HCT116 (cell line): ENCODE results near the gene RAB3C. TPM values are rescaled to one million over a fixed set of nuclear protein-coding genes. Genes with fewer than 3 reads are reported as not detected.

Source experiments
- ATAC-seq: fragments of 200-7000 bp; cut with Tn5 transposase; 2 replicates; pipeline ENCODE4 v1.9.1; 2020; ENCODE audit warnings: mild to moderate bottlenecking, moderate library complexity
- BruUV-seq: library from RNA; stranded (reverse); fragments of 400-500 nt; replicated peaks from 2 replicates; lab custom pipeline; 2021; lab: Mats Ljungman, UMichigan
- CTCF ChIA-PET: fragments of 300-600 bp; sonication (Branson Sonifier 250); formaldehyde crosslinking; loops from one replicate; lab custom pipeline; 2021; ENCODE audit warnings: antibody characterized with exemption; lab: Charles Lee
- POLR2A ChIA-PET: fragments of 300-600, 350-600 bp; sonication (Branson Sonifier 250); formaldehyde crosslinking; loops from one replicate; lab custom pipeline; 2021; ENCODE audit warnings: antibody characterized with exemption; lab: Charles Lee
- RAD21 ChIA-PET, 2 experiments: fragments of 300-600 bp; sonication (Branson Sonifier 250); formaldehyde crosslinking; loops; one replicate each; lab custom pipeline; 2023; ENCODE audit warnings: low total read pairs in 2 of 2; ENCODE audit not compliant: uncharacterized antibody in 2 of 2, unreplicated experiment in 2 of 2, low non-redundant PET in 1 of 2; lab: Charles Lee
- DNase-seq: peaks from one replicate; pipeline ENCODE4 v3.0.0-alpha.2; 2010; ENCODE audit warnings: low read depth, low spot score
- H2AFZ ChIP-seq: fragments of 200-600 bp; shearing (Covaris generic), sonication (generic); 2 replicates; pipeline ENCODE4 v1.6.1; 2017; ENCODE audit warnings: low read depth, mixed run types, mixed read lengths, antibody characterized with exemption, low read length; ENCODE audit not compliant: poor library complexity, severe bottlenecking
- H3K27ac ChIP-seq: 2 replicates; pipeline ENCODE4 v1.5.1; 2012; ENCODE audit warnings: low read depth, low read length
- H3K27me3 ChIP-seq: fragments of 200-600 bp; sonication (generic); 2 replicates; pipeline ENCODE4 v1.6.1; 2016; ENCODE audit warnings: mixed run types, low read length, mixed read lengths; ENCODE audit not compliant: insufficient read depth
- H3K36me3 ChIP-seq, 2 experiments: fragments of 200-500 bp in 1 of 2; fragments of 200-600 bp in 1 of 2; sonication (Bioruptor generic) in 1 of 2; sonication (generic) in 1 of 2; 2 replicates each; pipeline versions ENCODE4 v1.5.1 to v1.6.1; 2014 to 2016; ENCODE audit warnings: low read length in 2 of 2, inconsistent platforms in 1 of 2, mixed read lengths in 1 of 2, mixed run types in 1 of 2; ENCODE audit not compliant: insufficient read depth in 2 of 2, control insufficient read depth in 1 of 2
- H3K4me1 ChIP-seq, 2 experiments: fragments of 200-600 bp in 1 of 2; sonication (generic) in 1 of 2; 2 replicates each; pipeline versions ENCODE4 v1.5.1 to v1.6.1; 2012 to 2017; ENCODE audit warnings: low read length in 2 of 2, inconsistent platforms in 1 of 2, mild to moderate bottlenecking in 1 of 2, mixed read lengths in 1 of 2, mixed run types in 1 of 2, moderate library complexity in 1 of 2; ENCODE audit not compliant: insufficient read depth in 2 of 2, control insufficient read depth in 1 of 2
- H3K4me2 ChIP-seq: fragments of 200-600 bp; sonication (generic); 2 replicates; pipeline ENCODE4 v1.6.1; 2017; ENCODE audit warnings: mixed run types, low read length, mixed read lengths
- H3K4me3 ChIP-seq, 2 experiments: fragments of 200-600 bp in 1 of 2; sonication (generic) in 1 of 2; replicated peaks in 1 of 2; 2 replicates each; pipeline ENCODE4 v1.5.1; 2011 to 2016; ENCODE audit warnings: low read length in 2 of 2, control low read depth in 1 of 2, low read depth in 1 of 2, mild to moderate bottlenecking in 1 of 2, mixed read lengths in 1 of 2, mixed run types in 1 of 2
- H3K79me2 ChIP-seq: fragments of 200-600 bp; sonication (generic); 2 replicates; pipeline ENCODE4 v1.6.1; 2017; ENCODE audit warnings: mild to moderate bottlenecking, mixed run types, low read length, moderate library complexity, mixed read lengths; ENCODE audit not compliant: insufficient read depth
- H3K9ac ChIP-seq: fragments of 200-600 bp; sonication (generic); 2 replicates; pipeline ENCODE4 v1.6.1; 2016; ENCODE audit warnings: low read length, mixed read lengths
- H3K9me2 ChIP-seq: fragments of 200-600 bp; sonication (generic), shearing (Covaris generic); 2 replicates; pipeline ENCODE4 v1.6.1; 2017; ENCODE audit warnings: mixed run types, mild to moderate bottlenecking, moderate library complexity; ENCODE audit not compliant: insufficient read depth
- H3K9me3 ChIP-seq, 2 experiments: fragments of 200-500 bp in 1 of 2; fragments of 200-600 bp in 1 of 2; sonication (Bioruptor generic) in 1 of 2; sonication (generic) in 1 of 2; 2 replicates each; pipeline ENCODE4 v1.6.1; 2014 to 2017; ENCODE audit warnings: low read length in 2 of 2, mixed read lengths in 2 of 2, inconsistent platforms in 1 of 2, low read depth in 1 of 2, mild to moderate bottlenecking in 1 of 2, mixed run types in 1 of 2, moderate library complexity in 1 of 2; ENCODE audit not compliant: control insufficient read depth in 1 of 2, insufficient read depth in 1 of 2
- H4K20me1 ChIP-seq: fragments of 200-600 bp; sonication (generic), shearing (Covaris generic); 2 replicates; pipeline ENCODE4 v1.6.1; 2017; ENCODE audit warnings: mixed run types, mild to moderate bottlenecking, moderate library complexity; ENCODE audit not compliant: insufficient read depth
- CBX3 ChIP-seq: IDR thresholded peaks from 2 replicates; pipeline ENCODE4 v1.6.1; 2012; ENCODE audit warnings: low read depth
- CEBPB ChIP-seq: IDR thresholded peaks from 2 replicates; pipeline ENCODE4 v1.6.1; 2012; ENCODE audit warnings: low read depth
- EGR1 ChIP-seq: IDR thresholded peaks from 2 replicates; pipeline ENCODE4 v1.6.1; 2012; ENCODE audit warnings: low read depth
- EZH2 ChIP-seq: fragments of 200-600 bp; sonication (generic); IDR thresholded peaks from 2 replicates; pipeline ENCODE4 v1.6.1; 2017; ENCODE audit warnings: antibody characterized with exemption, mixed run types
- EZH2phosphoT487 ChIP-seq: fragments of 200-600 bp; IDR thresholded peaks from 2 replicates; pipeline ENCODE4 v1.6.1; 2018; ENCODE audit warnings: antibody characterized with exemption, borderline replicate concordance
- JUND ChIP-seq: IDR thresholded peaks from 2 replicates; pipeline ENCODE4 v1.6.1; 2012
- SIN3A ChIP-seq: IDR thresholded peaks from 2 replicates; pipeline ENCODE4 v1.6.1; 2012; ENCODE audit warnings: low read depth
- SP1 ChIP-seq: IDR thresholded peaks from 2 replicates; pipeline ENCODE4 v1.6.1; 2012; ENCODE audit warnings: low read depth
- SRF ChIP-seq: IDR thresholded peaks from 2 replicates; pipeline ENCODE4 v1.6.1; 2012; ENCODE audit warnings: low read depth
- TCF7L2 ChIP-seq: IDR thresholded peaks from 2 replicates; pipeline ENCODE4 v1.7.0; 2011; ENCODE audit warnings: borderline replicate concordance, inconsistent platforms; ENCODE audit not compliant: insufficient read depth, insufficient read length; ENCODE audit errors: extremely low read depth
- YY1 ChIP-seq: IDR thresholded peaks from 2 replicates; pipeline ENCODE4 v1.6.1; 2011; ENCODE audit warnings: low read length, low read depth, moderate library complexity, mild to moderate bottlenecking; ENCODE audit not compliant: insufficient replicate concordance; ENCODE audit errors: extremely low read depth
- ZFX ChIP-seq: fragments of 450-650 bp; IDR thresholded peaks from 2 replicates; pipeline ENCODE4 v1.6.1; 2017
- intact Hi-C: fragments of 100-400 bp; cut with micrococcal nuclease; formaldehyde crosslinking; loops from 2 replicates; pipeline ENCODE4 v1.10.0; 2022
- total RNA-seq: library from RNA; stranded (reverse); gene quantifications from one replicate; pipeline ENCODE4 v1.2.1, GENCODE V29; 2021; ENCODE audit not compliant: unreplicated experiment
- TF ChIP-seq, protein P1 (sequence below): IDR thresholded peaks from 2 replicates; pipeline ENCODE4 v1.6.1; 2012
- TF ChIP-seq, protein P2 (sequence below): IDR thresholded peaks from 2 replicates; pipeline ENCODE4 v1.6.1; 2012
- TF ChIP-seq, protein P3 (sequence below), 3 experiments: fragments of 200-600 bp in 1 of 3; sonication (generic) in 1 of 3; IDR thresholded peaks in 2 of 3; conservative IDR thresholded peaks in 1 of 3; 2 replicates each; pipeline ENCODE4 v1.5.1; 2012 to 2017; ENCODE audit warnings: low read depth in 2 of 3, low read length in 2 of 3, antibody characterized with exemption in 1 of 3, borderline replicate concordance in 1 of 3, control low read depth in 1 of 3, mild to moderate bottlenecking in 1 of 3, mixed read lengths in 1 of 3, mixed run types in 1 of 3, moderate library complexity in 1 of 3; ENCODE audit not compliant: insufficient read depth in 1 of 3
- TF ChIP-seq, protein P4 (sequence below): IDR thresholded peaks from 2 replicates; pipeline ENCODE4 v1.6.1; 2011; ENCODE audit warnings: mild to moderate bottlenecking, low read length, moderate library complexity; ENCODE audit not compliant: insufficient replicate concordance; ENCODE audit errors: extremely low read depth

Gene RAB3C
- total RNA-seq, 1 experiment from 2014 or later = not detected

DNA sequence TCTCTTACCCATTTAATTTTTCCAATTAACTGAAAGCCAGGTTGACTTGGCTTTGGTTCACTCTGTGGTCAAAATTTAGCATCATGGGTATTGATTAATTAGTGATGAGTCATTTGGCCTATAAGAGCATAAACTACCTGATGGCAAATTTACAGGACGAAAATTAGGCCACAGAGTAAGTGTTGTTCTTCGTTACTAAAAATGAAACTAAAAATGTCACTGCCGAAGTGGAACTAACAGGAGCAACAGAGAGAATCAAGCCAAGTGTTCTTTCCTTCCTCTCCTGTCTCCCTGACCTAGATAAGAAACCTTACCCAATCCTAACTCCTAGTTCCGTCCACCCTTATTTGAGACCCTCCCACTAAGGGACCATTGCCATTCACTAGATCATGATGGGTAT lies 176.9 kb downstream of the RAB3C start:
- Histone ChIP-seq H3K4me2 (no peak overlapping the region), H2AFZ (no peak overlapping the region), H3K4me1 (no peaks in the 10 kb centered on the region), H4K20me1 (no peaks in the 10 kb centered on the region), H3K9ac (no peak overlapping the region), H3K27ac (no peak overlapping the region), H3K79me2 (no peaks in the 10 kb centered on the region), H3K9me3 (no peaks in the 10 kb centered on the region), H3K36me3 (no peaks in the 10 kb centered on the region), H3K9me2 (no peaks in the 10 kb centered on the region), H3K27me3 (peaks cover 3% of the 10 kb centered on the region; the same call in 1 of the 2 replicates), H3K4me3 (no peak overlapping the region)
- POLR2A ChIA-PET = no interaction called here
- BruUV-seq = no TSS peak
- TF ChIP-seq, protein P1, sequence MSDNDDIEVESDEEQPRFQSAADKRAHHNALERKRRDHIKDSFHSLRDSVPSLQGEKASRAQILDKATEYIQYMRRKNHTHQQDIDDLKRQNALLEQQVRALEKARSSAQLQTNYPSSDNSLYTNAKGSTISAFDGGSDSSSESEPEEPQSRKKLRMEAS = no peak
- TF ChIP-seq EZH2phosphoT487 (no peak), TCF7L2 (no peak), CEBPB (no peak), SRF (no peak), JUND (no peak), SP1 (no peak), YY1 (no peak), SIN3A (no peak), EZH2 (no peak), CBX3 (no peak)
- TF ChIP-seq, protein P2, sequence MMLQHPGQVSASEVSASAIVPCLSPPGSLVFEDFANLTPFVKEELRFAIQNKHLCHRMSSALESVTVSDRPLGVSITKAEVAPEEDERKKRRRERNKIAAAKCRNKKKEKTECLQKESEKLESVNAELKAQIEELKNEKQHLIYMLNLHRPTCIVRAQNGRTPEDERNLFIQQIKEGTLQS = no peak
- CTCF ChIA-PET = no interaction called here
- no peak for ATAC-seq
- no peak for DNase-seq
- intact Hi-C loops = no loop called here
- RAD21 ChIA-PET = no interaction called here

GRCh38 chr5:58760222-58760621 lies 177.3 kb downstream of the RAB3C start:
- Histone ChIP-seq H3K79me2 (no peaks in the 10 kb centered on the region), H3K9me2 (no peaks in the 10 kb centered on the region), H2AFZ (no peak overlapping the region), H3K27ac (no peak overlapping the region), H3K9me3 (no peaks in the 10 kb centered on the region), H3K36me3 (no peaks in the 10 kb centered on the region), H3K4me3 (no peak overlapping the region), H3K27me3 (peaks cover 3% of the 10 kb centered on the region; the same call in 1 of the 2 replicates), H3K4me2 (no peak overlapping the region), H4K20me1 (no peaks in the 10 kb centered on the region), H3K4me1 (no peaks in the 10 kb centered on the region), H3K9ac (no peak overlapping the region)
- ATAC-seq (no peak), DNase-seq (no peak)
- intact Hi-C loops = no loop called here
- ChIA-PET CTCF (no interaction called here), POLR2A (no interaction called here), RAD21 (no interaction called here)
- BruUV-seq = no TSS peak
- TF ChIP-seq, protein P3, sequence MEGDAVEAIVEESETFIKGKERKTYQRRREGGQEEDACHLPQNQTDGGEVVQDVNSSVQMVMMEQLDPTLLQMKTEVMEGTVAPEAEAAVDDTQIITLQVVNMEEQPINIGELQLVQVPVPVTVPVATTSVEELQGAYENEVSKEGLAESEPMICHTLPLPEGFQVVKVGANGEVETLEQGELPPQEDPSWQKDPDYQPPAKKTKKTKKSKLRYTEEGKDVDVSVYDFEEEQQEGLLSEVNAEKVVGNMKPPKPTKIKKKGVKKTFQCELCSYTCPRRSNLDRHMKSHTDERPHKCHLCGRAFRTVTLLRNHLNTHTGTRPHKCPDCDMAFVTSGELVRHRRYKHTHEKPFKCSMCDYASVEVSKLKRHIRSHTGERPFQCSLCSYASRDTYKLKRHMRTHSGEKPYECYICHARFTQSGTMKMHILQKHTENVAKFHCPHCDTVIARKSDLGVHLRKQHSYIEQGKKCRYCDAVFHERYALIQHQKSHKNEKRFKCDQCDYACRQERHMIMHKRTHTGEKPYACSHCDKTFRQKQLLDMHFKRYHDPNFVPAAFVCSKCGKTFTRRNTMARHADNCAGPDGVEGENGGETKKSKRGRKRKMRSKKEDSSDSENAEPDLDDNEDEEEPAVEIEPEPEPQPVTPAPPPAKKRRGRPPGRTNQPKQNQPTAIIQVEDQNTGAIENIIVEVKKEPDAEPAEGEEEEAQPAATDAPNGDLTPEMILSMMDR (IDR thresholded peaks at IDR 0.05 in 2 of 3, conservative IDR thresholded peaks at IDR 0.05 in 1 of 3; ENCODE audit: borderline replicate concordance in 1 of 3, insufficient read depth in 1 of 3, low read depth in 2 of 3, low read length in 2 of 3) = no peak
- TF ChIP-seq JUND = no peak
- no peak for TF ChIP-seq EGR1
- no peak for TF ChIP-seq ZFX
- TF ChIP-seq, protein P2 = no peak
- TF ChIP-seq, protein P4, sequence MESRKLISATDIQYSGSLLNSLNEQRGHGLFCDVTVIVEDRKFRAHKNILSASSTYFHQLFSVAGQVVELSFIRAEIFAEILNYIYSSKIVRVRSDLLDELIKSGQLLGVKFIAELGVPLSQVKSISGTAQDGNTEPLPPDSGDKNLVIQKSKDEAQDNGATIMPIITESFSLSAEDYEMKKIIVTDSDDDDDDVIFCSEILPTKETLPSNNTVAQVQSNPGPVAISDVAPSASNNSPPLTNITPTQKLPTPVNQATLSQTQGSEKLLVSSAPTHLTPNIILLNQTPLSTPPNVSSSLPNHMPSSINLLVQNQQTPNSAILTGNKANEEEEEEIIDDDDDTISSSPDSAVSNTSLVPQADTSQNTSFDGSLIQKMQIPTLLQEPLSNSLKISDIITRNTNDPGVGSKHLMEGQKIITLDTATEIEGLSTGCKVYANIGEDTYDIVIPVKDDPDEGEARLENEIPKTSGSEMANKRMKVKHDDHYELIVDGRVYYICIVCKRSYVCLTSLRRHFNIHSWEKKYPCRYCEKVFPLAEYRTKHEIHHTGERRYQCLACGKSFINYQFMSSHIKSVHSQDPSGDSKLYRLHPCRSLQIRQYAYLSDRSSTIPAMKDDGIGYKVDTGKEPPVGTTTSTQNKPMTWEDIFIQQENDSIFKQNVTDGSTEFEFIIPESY = no peak
- TF ChIP-seq SIN3A = no peak
